ENCODE measurements around the gene PRDM4.

The PRDM4 gene

GRCh38 chr12:107767466-107767865, 6.5 kb upstream of the PRDM4 start:
- H3K9me2 ChIP-seq (replicated peaks; ENCODE audit: insufficient read depth, low read length) = no peaks in the 10 kb centered on the region
- H3K79me2 ChIP-seq (ENCODE audit: low read length) = no peaks in the 10 kb centered on the region
- H3K9ac ChIP-seq (ENCODE audit: low read length) = no peak overlapping the region
- H3F3A ChIP-seq (ENCODE audit: insufficient read depth, low read length) = no peaks in the 10 kb centered on the region
- H3K27ac ChIP-seq (ENCODE audit: low read length) = no peak overlapping the region
- no peaks in the 10 kb centered on the region for H4K20me1 ChIP-seq (ENCODE audit: insufficient read depth, low read length)
- H3K27me3 ChIP-seq (replicated peaks; ENCODE audit: insufficient read depth, low read length) = no peaks in the 10 kb centered on the region
- no peaks in the 10 kb centered on the region for H3K9me3 ChIP-seq (replicated peaks; ENCODE audit: insufficient read depth, low read length)
- no peaks in the 10 kb centered on the region for H3K36me3 ChIP-seq (replicated peaks; ENCODE audit: insufficient read depth, low read length)
- H3K4me3 ChIP-seq (ENCODE audit: low read length) = no peak overlapping the region
- H2AFZ ChIP-seq (ENCODE audit: low read length) = no peak overlapping the region
- H3K4me1 ChIP-seq (ENCODE audit: low read length) = no peaks in the 10 kb centered on the region
- DNase-seq = no peak
- no peak overlapping the region for H3K4me2 ChIP-seq (ENCODE audit: low read depth, low read length)
- TF ChIP-seq EZH2phosphoT487 (IDR thresholded peaks at IDR 0.05; ENCODE audit: low read length) (no peak), EZH2 (optimal IDR thresholded peaks at IDR 0.05; ENCODE audit: low read depth, low read length) (no peak), CTCF (IDR thresholded peaks at IDR 0.05; ENCODE audit: low read length) (no peak)

GRCh38 chr12:107765316-107765715, 4.4 kb upstream of the PRDM4 start:
- Histone ChIP-seq H3K79me2 (ENCODE audit: low read length) (peaks cover 3% of the 10 kb centered on the region), H3K9me2 (replicated peaks; ENCODE audit: insufficient read depth, low read length) (no peaks in the 10 kb centered on the region), H3K4me3 (ENCODE audit: low read length) (no peak overlapping the region), H3K9ac (ENCODE audit: low read length) (no peak overlapping the region), H3K36me3 (replicated peaks; ENCODE audit: insufficient read depth, low read length) (no peaks in the 10 kb centered on the region), H3K27me3 (replicated peaks; ENCODE audit: insufficient read depth, low read length) (no peaks in the 10 kb centered on the region), H3K4me1 (ENCODE audit: low read length) (0 out of 2 replicates have a peak, but pooled peaks cover 4% of the 10 kb centered on the region), H3K9me3 (replicated peaks; ENCODE audit: insufficient read depth, low read length) (no peaks in the 10 kb centered on the region), H3K27ac (ENCODE audit: low read length) (no peak overlapping the region), H3F3A (ENCODE audit: insufficient read depth, low read length) (no peaks in the 10 kb centered on the region), H2AFZ (ENCODE audit: low read length) (no peak overlapping the region), H4K20me1 (ENCODE audit: insufficient read depth, low read length) (no peaks in the 10 kb centered on the region), H3K4me2 (ENCODE audit: low read depth, low read length) (no peak overlapping the region)
- no peak for DNase-seq
- TF ChIP-seq EZH2 (optimal IDR thresholded peaks at IDR 0.05; ENCODE audit: low read depth, low read length) (no peak), EZH2phosphoT487 (IDR thresholded peaks at IDR 0.05; ENCODE audit: low read length) (no peak)

GRCh38 chr12:107764626-107765025, 3.7 kb upstream of the PRDM4 start:
- peaks cover 5% of the 10 kb centered on the region for H3F3A ChIP-seq (ENCODE audit: insufficient read depth, low read length)
- H3K9ac ChIP-seq (ENCODE audit: low read length) = no peak overlapping the region
- H3K27me3 ChIP-seq (replicated peaks; ENCODE audit: insufficient read depth, low read length) = no peaks in the 10 kb centered on the region
- H4K20me1 ChIP-seq (ENCODE audit: insufficient read depth, low read length) = no peaks in the 10 kb centered on the region
- DNase-seq = no peak
- H3K79me2 ChIP-seq (ENCODE audit: low read length) = peaks cover 10% of the 10 kb centered on the region
- H3K4me3 ChIP-seq (ENCODE audit: low read length) = no peak overlapping the region
- no peaks in the 10 kb centered on the region for H3K36me3 ChIP-seq (replicated peaks; ENCODE audit: insufficient read depth, low read length)
- H2AFZ ChIP-seq (ENCODE audit: low read length) = no peak overlapping the region
- TF ChIP-seq EZH2phosphoT487 (IDR thresholded peaks at IDR 0.05; ENCODE audit: low read length) (no peak), CTCF (IDR thresholded peaks at IDR 0.05; ENCODE audit: low read length) (no peak), EZH2 (optimal IDR thresholded peaks at IDR 0.05; ENCODE audit: low read depth, low read length) (no peak)
- H3K4me2 ChIP-seq (ENCODE audit: low read depth, low read length) = no peak overlapping the region
- no peak overlapping the region for H3K27ac ChIP-seq (ENCODE audit: low read length)
- 0 out of 2 replicates have a peak, but pooled peaks cover 4% of the 10 kb centered on the region for H3K4me1 ChIP-seq (ENCODE audit: low read length)
- no peaks in the 10 kb centered on the region for H3K9me2 ChIP-seq (replicated peaks; ENCODE audit: insufficient read depth, low read length)
- H3K9me3 ChIP-seq (replicated peaks; ENCODE audit: insufficient read depth, low read length) = no peaks in the 10 kb centered on the region

GRCh38 chr12:107762874-107763273, 1.9 kb upstream of the PRDM4 start:
- Histone ChIP-seq H3K36me3 (replicated peaks; ENCODE audit: insufficient read depth, low read length) (no peaks in the 10 kb centered on the region), H4K20me1 (ENCODE audit: insufficient read depth, low read length) (no peaks in the 10 kb centered on the region), H2AFZ (ENCODE audit: low read length) (no peak overlapping the region), H3K4me1 (ENCODE audit: low read length) (peaks cover 14% of the 10 kb centered on the region), H3K27ac (ENCODE audit: low read length) (no peak overlapping the region), H3F3A (ENCODE audit: insufficient read depth, low read length) (peaks cover 9% of the 10 kb centered on the region), H3K9ac (ENCODE audit: low read length) (no peak overlapping the region), H3K9me2 (replicated peaks; ENCODE audit: insufficient read depth, low read length) (no peaks in the 10 kb centered on the region), H3K4me3 (ENCODE audit: low read length) (no peak overlapping the region), H3K4me2 (ENCODE audit: low read depth, low read length) (no peak overlapping the region), H3K9me3 (replicated peaks; ENCODE audit: insufficient read depth, low read length) (no peaks in the 10 kb centered on the region), H3K79me2 (ENCODE audit: low read length) (peaks cover 27% of the 10 kb centered on the region), H3K27me3 (replicated peaks; ENCODE audit: insufficient read depth, low read length) (no peaks in the 10 kb centered on the region)
- no peak for TF ChIP-seq EZH2 (optimal IDR thresholded peaks at IDR 0.05; ENCODE audit: low read depth, low read length)
- no peak for TF ChIP-seq CTCF (IDR thresholded peaks at IDR 0.05; ENCODE audit: low read length)
- TF ChIP-seq EZH2phosphoT487 (IDR thresholded peaks at IDR 0.05; ENCODE audit: low read length) = no peak
- no peak for DNase-seq
